Measurements from ENCODE around the gene BRI3BP.

DNA sequence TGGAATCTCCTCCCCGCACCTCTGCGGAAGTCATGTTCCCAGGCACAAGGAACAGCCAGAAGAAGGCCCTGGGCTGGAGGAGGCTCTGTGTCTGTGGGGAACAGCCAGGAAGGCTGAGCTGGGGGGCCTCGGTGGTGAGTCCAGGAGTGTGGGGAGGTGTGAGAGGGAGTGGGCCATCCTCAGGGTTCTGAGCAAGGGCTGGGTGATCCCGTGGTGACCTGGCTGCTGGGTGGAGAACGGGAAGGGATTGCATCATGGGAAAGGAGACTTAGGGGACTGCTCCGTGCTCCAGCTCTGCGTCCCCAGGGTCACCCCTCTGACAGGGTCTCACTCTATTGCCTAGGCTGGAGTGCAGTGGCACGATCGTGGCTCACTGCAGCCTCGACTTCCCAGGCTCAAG, 85.6 kb downstream of the BRI3BP start:
- TF ChIP-seq, protein P1, sequence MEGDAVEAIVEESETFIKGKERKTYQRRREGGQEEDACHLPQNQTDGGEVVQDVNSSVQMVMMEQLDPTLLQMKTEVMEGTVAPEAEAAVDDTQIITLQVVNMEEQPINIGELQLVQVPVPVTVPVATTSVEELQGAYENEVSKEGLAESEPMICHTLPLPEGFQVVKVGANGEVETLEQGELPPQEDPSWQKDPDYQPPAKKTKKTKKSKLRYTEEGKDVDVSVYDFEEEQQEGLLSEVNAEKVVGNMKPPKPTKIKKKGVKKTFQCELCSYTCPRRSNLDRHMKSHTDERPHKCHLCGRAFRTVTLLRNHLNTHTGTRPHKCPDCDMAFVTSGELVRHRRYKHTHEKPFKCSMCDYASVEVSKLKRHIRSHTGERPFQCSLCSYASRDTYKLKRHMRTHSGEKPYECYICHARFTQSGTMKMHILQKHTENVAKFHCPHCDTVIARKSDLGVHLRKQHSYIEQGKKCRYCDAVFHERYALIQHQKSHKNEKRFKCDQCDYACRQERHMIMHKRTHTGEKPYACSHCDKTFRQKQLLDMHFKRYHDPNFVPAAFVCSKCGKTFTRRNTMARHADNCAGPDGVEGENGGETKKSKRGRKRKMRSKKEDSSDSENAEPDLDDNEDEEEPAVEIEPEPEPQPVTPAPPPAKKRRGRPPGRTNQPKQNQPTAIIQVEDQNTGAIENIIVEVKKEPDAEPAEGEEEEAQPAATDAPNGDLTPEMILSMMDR (conservative IDR thresholded peaks at IDR 0.05) = no peak
- no peak for TF ChIP-seq EZH2 (IDR thresholded peaks at IDR 0.05; ENCODE audit: low read depth)
